Measurements from ENCODE around the gene CYP2A6.
"Not testable (repeated sequence)": the region's sequence is repeated elsewhere in the genome, so short reads cannot be mapped to it uniquely, and the experiment has no call there.

GRCh38 chr19:40843653-40844052, 6.6 kb downstream of the CYP2A6 start:
- not testable (repeated sequence) for TF ChIP-seq CTCF (IDR thresholded peaks at IDR 0.05); ZFX (IDR thresholded peaks at IDR 0.05; ENCODE audit: borderline replicate concordance)
